Bronchial epithelial cell (primary cell): Measurements from ENCODE around the gene MARCHF6. TPM values are rescaled to one million over a fixed set of nuclear protein-coding genes. Genes with fewer than 3 reads are reported as not detected.
"Not testable (repeated sequence)": the region's sequence is repeated elsewhere in the genome, so short reads cannot be mapped to it uniquely, and the experiment has no call there.

ENCODE experiments used
- DNase-seq: peaks from one replicate; pipeline ENCODE4 v3.0.0-alpha.2; 2010; ENCODE audit warnings: low read depth
- FAIRE-seq: peaks from 2 replicates; lab custom pipeline; 2011; peaks lifted over from hg19 to GRCh38; lab: Jason Lieb, UNC
- H3K27me3 ChIP-seq: 2 replicates; pipeline ENCODE4 v1.5.1; 2011; ENCODE audit warnings: low read length; ENCODE audit not compliant: control insufficient read depth, insufficient read depth
- H3K36me3 ChIP-seq: 2 replicates; pipeline ENCODE4 v1.5.1; 2011; ENCODE audit warnings: low read length; ENCODE audit not compliant: control insufficient read depth, insufficient read depth
- H3K4me3 ChIP-seq: 2 replicates; pipeline ENCODE4 v1.5.1; 2011; ENCODE audit warnings: mild to moderate bottlenecking, low read depth, low read length, control low read depth
- total RNA-seq: library from RNA; depleted of rRNA; stranded (reverse); fragments of >200 nt; gene quantifications from 2 replicates; pipeline ENCODE4 v1.2.1, GENCODE V29; 2014
- TF ChIP-seq, protein P1 (sequence below): IDR thresholded peaks from 2 replicates; pipeline ENCODE4 v1.5.1; 2011; ENCODE audit warnings: mild to moderate bottlenecking, moderate library complexity, low read length, control low read depth, inconsistent platforms; ENCODE audit not compliant: insufficient read depth, severe bottlenecking

MARCHF6 gene
- total RNA-seq, 1 donor from 2014 or later = 62.7 TPM

DNA sequence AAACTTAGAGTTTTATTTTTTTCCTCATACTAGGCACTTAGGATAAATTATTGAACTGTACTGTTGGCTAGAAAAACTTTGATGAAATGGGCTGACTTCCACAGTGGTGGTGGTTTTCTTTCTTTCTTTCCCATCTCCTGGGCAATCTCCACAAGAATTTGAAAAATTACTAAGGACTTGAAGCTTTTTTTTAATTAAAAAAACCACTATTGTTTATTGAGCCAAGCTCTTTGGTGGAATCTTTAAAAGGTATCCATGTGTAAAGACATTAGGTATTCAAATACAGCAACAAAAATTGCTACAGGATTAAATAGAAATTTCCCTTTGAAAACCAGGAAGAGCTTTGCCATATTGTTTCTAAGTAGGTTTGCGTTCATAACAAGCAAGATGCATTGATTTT lies 14.1 kb downstream of the MARCHF6 start:
- TF ChIP-seq, protein P1, sequence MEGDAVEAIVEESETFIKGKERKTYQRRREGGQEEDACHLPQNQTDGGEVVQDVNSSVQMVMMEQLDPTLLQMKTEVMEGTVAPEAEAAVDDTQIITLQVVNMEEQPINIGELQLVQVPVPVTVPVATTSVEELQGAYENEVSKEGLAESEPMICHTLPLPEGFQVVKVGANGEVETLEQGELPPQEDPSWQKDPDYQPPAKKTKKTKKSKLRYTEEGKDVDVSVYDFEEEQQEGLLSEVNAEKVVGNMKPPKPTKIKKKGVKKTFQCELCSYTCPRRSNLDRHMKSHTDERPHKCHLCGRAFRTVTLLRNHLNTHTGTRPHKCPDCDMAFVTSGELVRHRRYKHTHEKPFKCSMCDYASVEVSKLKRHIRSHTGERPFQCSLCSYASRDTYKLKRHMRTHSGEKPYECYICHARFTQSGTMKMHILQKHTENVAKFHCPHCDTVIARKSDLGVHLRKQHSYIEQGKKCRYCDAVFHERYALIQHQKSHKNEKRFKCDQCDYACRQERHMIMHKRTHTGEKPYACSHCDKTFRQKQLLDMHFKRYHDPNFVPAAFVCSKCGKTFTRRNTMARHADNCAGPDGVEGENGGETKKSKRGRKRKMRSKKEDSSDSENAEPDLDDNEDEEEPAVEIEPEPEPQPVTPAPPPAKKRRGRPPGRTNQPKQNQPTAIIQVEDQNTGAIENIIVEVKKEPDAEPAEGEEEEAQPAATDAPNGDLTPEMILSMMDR = no peak
- no peak for DNase-seq
- peaks cover 3% of the 10 kb centered on the region for H3K36me3 ChIP-seq
- H3K27me3 ChIP-seq = no peaks in the 10 kb centered on the region
- no peak overlapping the region for H3K4me3 ChIP-seq
- FAIRE-seq = no peak

DNA sequence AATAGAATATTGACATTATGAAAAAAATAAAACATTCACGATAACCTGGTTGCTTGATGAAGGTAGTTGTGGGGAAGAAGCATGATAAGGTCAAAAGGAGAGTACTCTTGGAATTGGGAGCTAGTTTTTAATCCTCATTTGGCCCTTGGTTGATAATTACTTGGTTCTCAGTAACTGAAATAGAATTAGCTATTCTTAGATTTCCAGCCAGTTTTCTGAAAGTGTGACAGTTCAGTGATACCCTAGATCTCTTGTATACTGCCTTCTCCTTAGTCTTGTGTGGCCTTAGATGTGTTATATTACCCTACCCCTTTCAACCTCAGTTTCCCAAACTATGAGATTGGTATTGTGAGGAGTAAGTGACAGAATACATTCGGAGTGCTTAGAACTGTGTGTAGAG lies 17.4 kb downstream of the MARCHF6 start:
- H3K27me3 ChIP-seq = no peaks in the 10 kb centered on the region
- peaks cover 1% of the 10 kb centered on the region for H3K36me3 ChIP-seq
- no peak overlapping the region for H3K4me3 ChIP-seq
- FAIRE-seq (no peak), DNase-seq (no peak)
- TF ChIP-seq, protein P1 = no peak

DNA sequence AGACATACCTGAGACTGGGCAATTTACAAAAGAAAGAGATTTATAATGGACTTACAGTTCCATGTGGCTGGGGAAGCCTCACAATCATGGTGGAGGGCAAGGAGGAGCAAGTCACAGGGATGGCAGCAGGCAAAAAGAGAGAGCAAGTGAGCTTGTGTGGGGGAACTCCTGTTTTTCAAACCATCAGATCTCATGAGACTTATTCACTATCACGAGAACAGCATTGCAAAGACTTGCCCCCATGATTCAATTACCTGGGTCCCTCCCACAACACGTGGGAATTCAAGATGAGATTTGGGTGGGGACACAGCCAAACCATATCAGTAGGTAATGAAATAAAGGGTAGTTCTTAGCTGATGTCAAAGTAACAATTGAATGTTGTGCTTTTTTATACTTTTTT lies 17.9 kb downstream of the MARCHF6 start:
- H3K4me3 ChIP-seq, DNase-seq, H3K27me3 ChIP-seq, H3K36me3 ChIP-seq, FAIRE-seq: not testable (repeated sequence)

DNA sequence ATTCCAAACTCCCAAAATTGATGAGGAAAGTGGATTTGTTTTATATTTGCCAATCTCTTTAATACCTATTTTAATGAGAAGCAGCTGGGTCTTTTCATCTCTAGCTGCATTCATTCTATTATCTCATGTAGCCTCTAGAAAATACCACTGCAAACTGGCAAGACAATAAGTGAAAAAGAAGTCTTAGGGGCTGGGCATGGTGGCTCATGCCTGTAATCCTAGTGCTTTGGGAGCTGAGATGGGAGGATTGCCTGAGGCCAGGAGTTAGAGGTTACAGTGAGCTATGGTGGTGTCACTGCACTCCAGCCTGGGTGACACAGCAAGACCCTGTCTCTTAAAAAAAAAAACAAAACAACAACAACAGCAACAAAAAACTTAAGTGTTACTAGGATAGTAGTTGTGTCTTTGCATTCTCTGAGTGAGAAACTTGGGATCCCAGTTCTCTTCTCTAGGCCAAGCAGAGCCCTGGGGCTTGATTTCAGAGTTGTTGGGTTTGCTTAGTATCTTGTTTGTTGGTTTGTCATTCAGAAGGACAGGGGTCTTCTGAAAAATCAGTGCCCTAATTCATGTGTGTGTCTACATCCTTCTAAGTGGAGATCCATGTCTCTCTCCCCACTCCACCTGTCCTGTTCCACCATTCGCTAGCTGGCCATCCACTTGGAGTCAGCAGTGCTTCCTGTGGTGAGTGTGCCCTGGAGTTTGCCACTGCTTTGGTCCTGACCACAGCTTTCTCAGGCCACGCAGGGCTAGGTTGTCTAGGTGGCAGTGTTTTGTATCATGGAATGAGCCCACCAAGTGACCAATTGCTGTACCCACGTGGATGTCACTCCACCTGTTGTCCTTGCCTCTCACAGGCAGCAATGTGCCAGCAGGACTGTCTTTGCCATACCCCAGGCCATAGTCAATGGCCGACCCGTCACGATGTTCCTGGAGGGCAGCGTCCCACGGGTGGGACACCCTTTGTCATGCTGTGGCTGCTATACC lies 19.5 kb downstream of the MARCHF6 start:
- Histone ChIP-seq H3K4me3 (no peak overlapping the region), H3K36me3 (peaks cover 2% of the 10 kb centered on the region), H3K27me3 (no peaks in the 10 kb centered on the region)
- peak; percentile 18 for FAIRE-seq
- no peak for DNase-seq
- TF ChIP-seq, protein P1 = no peak

DNA sequence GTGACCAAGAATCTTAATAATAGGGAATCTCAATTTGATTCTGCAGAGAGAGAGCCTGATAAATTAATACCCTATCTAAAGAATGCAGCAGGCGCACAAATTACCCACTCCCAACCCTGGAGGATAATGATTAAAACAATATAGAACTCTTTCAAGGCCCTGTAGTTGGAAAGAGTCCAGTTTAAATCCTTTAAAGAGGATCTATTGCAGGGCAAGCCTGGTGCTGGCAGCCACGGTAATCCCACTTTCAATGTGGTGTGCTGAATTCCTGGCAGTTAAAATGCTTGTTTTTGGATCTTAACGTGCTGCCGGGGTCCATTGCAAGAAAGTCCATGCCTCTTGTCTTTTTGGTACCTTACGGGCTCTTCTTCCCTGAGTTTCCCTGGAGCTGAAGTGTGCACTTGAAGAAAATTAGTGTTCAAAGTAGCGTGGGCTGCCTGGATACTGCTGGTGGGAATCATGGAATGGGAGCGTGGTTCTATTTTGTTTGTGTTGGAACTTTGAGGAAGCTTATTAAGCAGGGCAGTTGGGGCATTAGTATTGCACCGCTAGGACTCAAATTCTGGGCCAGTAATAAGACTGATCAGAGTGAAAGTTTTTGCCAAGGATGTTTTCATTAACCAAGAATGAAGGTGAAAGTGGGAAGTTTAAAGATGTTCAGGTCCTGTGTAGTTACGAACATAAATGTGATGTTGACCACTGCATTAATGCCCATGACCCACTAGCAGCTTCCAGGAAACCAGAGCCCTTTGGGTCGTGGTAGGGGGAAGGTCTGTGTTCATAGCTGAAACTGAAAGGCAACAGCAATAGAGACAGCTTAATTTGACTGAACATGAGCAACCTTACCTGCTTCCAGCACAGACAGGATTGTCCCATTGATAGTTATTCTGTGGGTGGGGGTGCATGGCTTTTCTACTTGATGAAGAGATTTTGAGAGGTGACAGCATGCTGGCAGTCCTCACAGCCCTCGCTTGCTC lies 20.8 kb downstream of the MARCHF6 start:
- FAIRE-seq (no peak), DNase-seq (no peak)

DNA sequence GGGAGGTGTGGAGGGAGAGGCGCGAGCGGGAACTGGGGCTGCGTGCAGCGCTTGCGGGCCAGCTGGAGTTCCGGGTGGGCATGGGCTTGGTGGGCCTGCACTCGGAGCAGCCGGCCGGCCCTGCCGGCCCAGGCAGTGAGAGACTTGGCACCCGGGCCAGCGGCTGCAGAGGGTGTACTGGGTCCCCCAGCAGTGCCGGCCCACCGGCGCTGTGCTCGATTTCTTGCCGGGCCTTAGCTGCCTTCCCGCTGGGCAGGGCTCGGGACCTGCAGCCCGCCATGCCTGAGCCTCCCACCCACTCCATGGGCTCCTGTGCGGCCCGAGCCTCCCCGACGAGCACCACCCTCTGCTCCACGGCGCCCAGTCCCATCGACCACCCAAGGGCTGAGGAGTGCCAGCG lies 21.7 kb downstream of the MARCHF6 start:
- DNase-seq, H3K36me3 ChIP-seq, FAIRE-seq, H3K4me3 ChIP-seq, H3K27me3 ChIP-seq: not testable (repeated sequence)

More for the DNA sequence above, 20.8 kb downstream of the MARCHF6 start:
- TF ChIP-seq, protein P1 = no peak
- Histone ChIP-seq H3K36me3 (peaks cover 1% of the 10 kb centered on the region), H3K27me3 (no peaks in the 10 kb centered on the region), H3K4me3 (no peak overlapping the region)
